Measurements from ENCODE around the gene ACTN3. TPM values are rescaled to one million over a fixed set of nuclear protein-coding genes. Genes with fewer than 3 reads are reported as not detected.

The ACTN3 gene
- polyA plus RNA-seq, 1 donor from 2014 or later = not detected

GRCh38 chr11:66607126-66607834 is 60.6 kb downstream of the ACTN3 start:
- Histone ChIP-seq H3F3A (ENCODE audit: insufficient read depth, low read length, poor library complexity, severe bottlenecking) (no peaks in the 10 kb centered on the region), H3K9me3 (ENCODE audit: low read length) (no peaks in the 10 kb centered on the region), H2AFZ (ENCODE audit: low read depth, low read length) (no peak overlapping the region), H3K79me2 (replicated peaks; ENCODE audit: insufficient read depth, low read length) (no peaks in the 10 kb centered on the region), H4K20me1 (ENCODE audit: insufficient read depth) (no peaks in the 10 kb centered on the region), H3K36me3 (ENCODE audit: insufficient read depth, low read length) (no peaks in the 10 kb centered on the region), H3K9me2 (ENCODE audit: insufficient read depth, low read length) (no peaks in the 10 kb centered on the region), H3K27me3 (ENCODE audit: insufficient read depth, low read depth, low read length) (no peaks in the 10 kb centered on the region), H3K4me3 (ENCODE audit: low read length) (no peak overlapping the region), H3K4me2 (ENCODE audit: low read length) (no peak overlapping the region), H3K9ac (ENCODE audit: low read length) (no peak overlapping the region), H3K27ac (ENCODE audit: low read length) (no peak overlapping the region)
- no peak for TF ChIP-seq TAF1 (IDR thresholded peaks at IDR 0.05; ENCODE audit: low read depth)
- no peak for TF ChIP-seq MXI1 (conservative IDR thresholded peaks at IDR 0.05; ENCODE audit: poor library complexity, severe bottlenecking)
- TF ChIP-seq RAD21 (conservative IDR thresholded peaks at IDR 0.05) = no peak
- no peak for TF ChIP-seq EZH2 (IDR thresholded peaks at IDR 0.05; ENCODE audit: borderline replicate concordance, insufficient read depth, low read length, poor library complexity, severe bottlenecking)
- TF ChIP-seq SMC3 (conservative IDR thresholded peaks at IDR 0.05; ENCODE audit: poor library complexity) = no peak
- no peak for TF ChIP-seq POLR2AphosphoS5 (IDR thresholded peaks at IDR 0.05)
- no peak for TF ChIP-seq CTCF (IDR thresholded peaks at IDR 0.05; ENCODE audit: poor library complexity, severe bottlenecking)
- no peak for TF ChIP-seq REST (IDR thresholded peaks at IDR 0.05; ENCODE audit: borderline replicate concordance)
- no peak for TF ChIP-seq EP300 (conservative IDR thresholded peaks at IDR 0.05; ENCODE audit: poor library complexity, severe bottlenecking)

- H3K4me2 ChIP-seq (ENCODE audit: low read length) = no peak overlapping the region
- no peak overlapping the region for H3K4me3 ChIP-seq (ENCODE audit: low read length)
- no peaks in the 10 kb centered on the region for H3K9me3 ChIP-seq (ENCODE audit: low read length)
- no peaks in the 10 kb centered on the region for H3F3A ChIP-seq (ENCODE audit: insufficient read depth, low read length, poor library complexity, severe bottlenecking)
- no peak overlapping the region for H2AFZ ChIP-seq (ENCODE audit: low read depth, low read length)
- H4K20me1 ChIP-seq (ENCODE audit: insufficient read depth) = no peaks in the 10 kb centered on the region
- TF ChIP-seq EZH2 (IDR thresholded peaks at IDR 0.05; ENCODE audit: borderline replicate concordance, insufficient read depth, low read length, poor library complexity, severe bottlenecking) (no peak), EP300 (conservative IDR thresholded peaks at IDR 0.05; ENCODE audit: poor library complexity, severe bottlenecking) (no peak), RAD21 (conservative IDR thresholded peaks at IDR 0.05) (no peak), POLR2AphosphoS5 (IDR thresholded peaks at IDR 0.05) (no peak), MXI1 (conservative IDR thresholded peaks at IDR 0.05; ENCODE audit: poor library complexity, severe bottlenecking) (no peak), REST (IDR thresholded peaks at IDR 0.05; ENCODE audit: borderline replicate concordance) (no peak), TAF1 (IDR thresholded peaks at IDR 0.05; ENCODE audit: low read depth) (no peak), CTCF (IDR thresholded peaks at IDR 0.05; ENCODE audit: poor library complexity, severe bottlenecking) (no peak), SMC3 (conservative IDR thresholded peaks at IDR 0.05; ENCODE audit: poor library complexity) (no peak)
- H3K27ac ChIP-seq (ENCODE audit: low read length) = no peak overlapping the region
- H3K9me2 ChIP-seq (ENCODE audit: insufficient read depth, low read length) = no peaks in the 10 kb centered on the region
- H3K9ac ChIP-seq (ENCODE audit: low read length) = no peak overlapping the region
- no peaks in the 10 kb centered on the region for H3K36me3 ChIP-seq (ENCODE audit: insufficient read depth, low read length)
- H3K27me3 ChIP-seq (ENCODE audit: insufficient read depth, low read depth, low read length) = no peaks in the 10 kb centered on the region
- H3K79me2 ChIP-seq (replicated peaks; ENCODE audit: insufficient read depth, low read length) = no peaks in the 10 kb centered on the region
Measured at GRCh38 chr11:66609721-66610617, 63.3 kb downstream of the ACTN3 start.

All from neural cell (in vitro differentiated cells).